Measurements from ENCODE around the gene PLAC8L1.
A peak's percentile ranks its signal among the peaks of the same experiment; 100 is the strongest.
"Not testable (repeated sequence)": the region's sequence is repeated elsewhere in the genome, so short reads cannot be mapped to it uniquely, and the experiment has no call there.

The PLAC8L1 gene

DNA sequence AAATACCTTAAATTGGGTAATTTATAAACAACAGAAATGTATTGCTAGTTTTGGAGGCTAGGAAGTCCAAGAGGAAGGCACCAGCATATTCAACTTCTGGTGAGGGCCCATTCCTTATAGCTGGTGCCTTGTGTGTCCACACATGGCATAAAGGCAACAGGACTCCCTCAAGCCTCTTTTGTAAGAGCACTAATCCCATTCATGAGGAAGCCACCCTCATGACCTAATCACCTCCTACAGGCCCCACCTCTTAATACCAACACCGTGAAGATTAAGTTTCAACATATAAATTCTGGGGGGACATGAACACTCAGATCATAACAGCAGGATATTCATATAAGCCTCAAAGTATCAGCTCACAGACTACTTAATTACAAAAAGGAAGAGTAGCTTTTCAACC lies 4.0 kb upstream of the PLAC8L1 start:
- H3K4me3 ChIP-seq (ENCODE audit: insufficient read depth in 1 of 2, low read depth in 1 of 2, low read length in 2 of 2), result no peak overlapping the region
- WGBS, result 97% methylated on average over 1 of the region's 1 CpG
- H3K9me3 ChIP-seq (ENCODE audit: control insufficient read depth, low read length), result no peaks in the 10 kb centered on the region
- no peak overlapping the region for H4K8ac ChIP-seq (ENCODE audit: low read length)
- peaks cover 5 to 42% of the 10 kb centered on the region in 2 experiments for H3K36me3 ChIP-seq (ENCODE audit: control insufficient read depth in 1 of 2, insufficient read depth in 2 of 2, low read depth in 1 of 2, low read length in 2 of 2)
- no peak overlapping the region for H2BK5ac ChIP-seq (ENCODE audit: low read depth, low read length, poor library complexity, severe bottlenecking)
- H3K9ac ChIP-seq (ENCODE audit: low read length), result no peak overlapping the region
- H3K18ac ChIP-seq (ENCODE audit: low read depth in 1 of 2, low read length in 2 of 2), result no peak overlapping the region
- H2AK5ac ChIP-seq (ENCODE audit: low read length, severe bottlenecking), result no peak overlapping the region
- H2BK12ac ChIP-seq (ENCODE audit: low read length in 2 of 2), result no peak overlapping the region
- H3K4me1 ChIP-seq (ENCODE audit: control insufficient read depth, insufficient read depth, low read depth, low read length), result no peaks in the 10 kb centered on the region
- H3K27ac ChIP-seq (ENCODE audit: low read length, poor library complexity, severe bottlenecking), result no peak overlapping the region
- no peak overlapping the region for H2AFZ ChIP-seq (ENCODE audit: low read depth, low read length)
- no peak overlapping the region for H3K4ac ChIP-seq (ENCODE audit: low read depth in 1 of 2, low read length in 2 of 2)
- H3K27me3 ChIP-seq (ENCODE audit: control insufficient read depth in 1 of 2, insufficient read depth in 1 of 2, low read length in 2 of 2), result no peaks in the 10 kb centered on the region
- H3K4me2 ChIP-seq (ENCODE audit: low read length, poor library complexity, severe bottlenecking), result no peak overlapping the region
- no peak overlapping the region for H2BK15ac ChIP-seq (ENCODE audit: low read depth, poor library complexity, severe bottlenecking)
- no peaks in the 10 kb centered on the region for H3K79me1 ChIP-seq (replicated peaks; ENCODE audit: low read length, poor library complexity, severe bottlenecking)
- H4K91ac ChIP-seq (ENCODE audit: low read length), result no peak overlapping the region
- no peak for DNase-seq
- H2BK120ac ChIP-seq (ENCODE audit: low read depth, low read length), result no peak overlapping the region
- H3K14ac ChIP-seq (ENCODE audit: low read length in 2 of 2), result no peak overlapping the region
- H3K23ac ChIP-seq (ENCODE audit: low read length in 2 of 2), result no peak overlapping the region

DNA sequence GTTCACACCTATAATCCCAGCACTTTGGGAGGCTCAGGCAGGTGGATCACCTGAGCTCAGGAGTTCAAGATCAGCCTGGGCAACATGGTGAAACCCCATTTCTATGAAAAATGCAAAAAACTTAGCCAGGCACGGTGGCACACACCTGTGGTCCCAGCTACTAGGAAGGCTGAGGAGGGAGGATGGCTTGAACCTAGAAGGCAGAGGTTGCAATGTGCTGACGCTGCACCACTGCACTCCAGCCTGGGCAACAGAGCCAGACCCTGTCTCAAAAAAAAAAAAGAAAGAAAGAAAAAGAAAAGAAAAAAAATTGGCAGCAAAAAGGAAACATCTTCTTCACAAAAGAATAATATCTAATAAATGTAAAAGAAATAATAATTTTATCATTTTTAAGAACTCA lies 3.5 kb upstream of the PLAC8L1 start:
- not testable (repeated sequence) for H3K27me3 ChIP-seq (ENCODE audit: control insufficient read depth in 1 of 2, insufficient read depth in 1 of 2, low read length in 2 of 2); H3K9ac ChIP-seq (ENCODE audit: low read length); H4K8ac ChIP-seq (ENCODE audit: low read length); H2BK15ac ChIP-seq (ENCODE audit: low read depth, poor library complexity, severe bottlenecking); H4K91ac ChIP-seq (ENCODE audit: low read length); H3K4me2 ChIP-seq (ENCODE audit: low read length, poor library complexity, severe bottlenecking); H3K4me1 ChIP-seq (ENCODE audit: control insufficient read depth, insufficient read depth, low read depth, low read length); H3K4me3 ChIP-seq (ENCODE audit: insufficient read depth in 1 of 2, low read depth in 1 of 2, low read length in 2 of 2); H3K23ac ChIP-seq (ENCODE audit: low read length in 2 of 2); DNase-seq; H3K14ac ChIP-seq (ENCODE audit: low read length in 2 of 2); H2BK120ac ChIP-seq (ENCODE audit: low read depth, low read length); H3K27ac ChIP-seq (ENCODE audit: low read length, poor library complexity, severe bottlenecking); H3K18ac ChIP-seq (ENCODE audit: low read depth in 1 of 2, low read length in 2 of 2); H2BK5ac ChIP-seq (ENCODE audit: low read depth, low read length, poor library complexity, severe bottlenecking); H3K79me1 ChIP-seq (replicated peaks; ENCODE audit: low read length, poor library complexity, severe bottlenecking); H2AK5ac ChIP-seq (ENCODE audit: low read length, severe bottlenecking); H3K4ac ChIP-seq (ENCODE audit: low read depth in 1 of 2, low read length in 2 of 2); H2AFZ ChIP-seq (ENCODE audit: low read depth, low read length); H2BK12ac ChIP-seq (ENCODE audit: low read length in 2 of 2); H3K9me3 ChIP-seq (ENCODE audit: control insufficient read depth, low read length)
- H3K36me3 ChIP-seq (ENCODE audit: control insufficient read depth in 1 of 2, insufficient read depth in 2 of 2, low read depth in 1 of 2, low read length in 2 of 2), result peaks cover 3 to 40% of the 10 kb centered on the region in 2 experiments
- WGBS, result 88% methylated on average over 1 of the region's 2 CpGs

- DNase-seq, result peak; percentile 4
- Histone ChIP-seq H3K4ac (ENCODE audit: low read depth in 1 of 2, low read length in 2 of 2) (no peak overlapping the region), H4K91ac (ENCODE audit: low read length) (no peak overlapping the region), H3K23ac (ENCODE audit: low read length in 2 of 2) (no peak overlapping the region), H3K9ac (ENCODE audit: low read length) (no peak overlapping the region), H2BK15ac (ENCODE audit: low read depth, poor library complexity, severe bottlenecking) (no peak overlapping the region), H3K79me1 (replicated peaks; ENCODE audit: low read length, poor library complexity, severe bottlenecking) (no peaks in the 10 kb centered on the region), H3K18ac (ENCODE audit: low read depth in 1 of 2, low read length in 2 of 2) (no peak overlapping the region), H2AK5ac (ENCODE audit: low read length, severe bottlenecking) (no peak overlapping the region), H2BK5ac (ENCODE audit: low read depth, low read length, poor library complexity, severe bottlenecking) (no peak overlapping the region), H2AFZ (ENCODE audit: low read depth, low read length) (no peak overlapping the region), H2BK120ac (ENCODE audit: low read depth, low read length) (no peak overlapping the region), H3K14ac (ENCODE audit: low read length in 2 of 2) (no peak overlapping the region), H3K4me1 (ENCODE audit: control insufficient read depth, insufficient read depth, low read depth, low read length) (no peaks in the 10 kb centered on the region), H3K27me3 (ENCODE audit: control insufficient read depth in 1 of 2, insufficient read depth in 1 of 2, low read length in 2 of 2) (no peaks in the 10 kb centered on the region), H4K8ac (ENCODE audit: low read length) (no peak overlapping the region), H3K27ac (ENCODE audit: low read length, poor library complexity, severe bottlenecking) (no peak overlapping the region), H3K4me2 (ENCODE audit: low read length, poor library complexity, severe bottlenecking) (no peak overlapping the region), H3K9me3 (ENCODE audit: control insufficient read depth, low read length) (no peaks in the 10 kb centered on the region), H2BK12ac (ENCODE audit: low read length in 2 of 2) (no peak overlapping the region), H3K4me3 (ENCODE audit: insufficient read depth in 1 of 2, low read depth in 1 of 2, low read length in 2 of 2) (no peak overlapping the region), H3K36me3 (ENCODE audit: control insufficient read depth in 1 of 2, insufficient read depth in 2 of 2, low read depth in 1 of 2, low read length in 2 of 2) (peaks cover under 1 to 31% of the 10 kb centered on the region in 2 experiments)
- 82% methylated on average over 1 of the region's 1 CpG for WGBS
Measured at GRCh38 chr5:146107901-146108300, 2.5 kb upstream of the PLAC8L1 start.

DNA sequence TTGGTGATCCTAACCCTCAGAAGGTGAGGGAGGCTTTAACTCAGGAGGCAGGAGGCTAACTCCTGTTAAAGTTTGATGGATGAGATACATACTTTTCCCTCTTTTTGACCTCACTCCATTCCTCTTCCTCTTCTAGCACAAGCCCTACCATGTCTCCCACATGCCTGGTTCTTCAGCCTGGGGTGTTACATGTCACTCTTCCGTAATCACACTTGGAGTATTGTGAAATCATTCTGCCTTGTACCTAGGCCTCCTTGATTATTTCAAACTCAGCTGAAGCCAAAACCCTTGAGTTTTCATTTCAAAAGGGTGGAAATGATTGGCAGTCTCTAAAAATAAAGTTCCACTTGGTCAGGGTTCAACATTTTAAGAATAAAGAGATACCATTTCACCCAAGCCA lies 1.8 kb downstream of the PLAC8L1 start:
- WGBS, result 67% methylated on average over 1 of the region's 1 CpG
- Histone ChIP-seq H3K9ac (ENCODE audit: low read length) (no peak overlapping the region), H2BK120ac (ENCODE audit: low read depth, low read length) (no peak overlapping the region)

More for the DNA sequence above, 1.8 kb downstream of the PLAC8L1 start:
- Histone ChIP-seq H3K9me3 (ENCODE audit: control insufficient read depth, low read length) (no peaks in the 10 kb centered on the region), H3K4me1 (ENCODE audit: control insufficient read depth, insufficient read depth, low read depth, low read length) (no peaks in the 10 kb centered on the region), H4K91ac (ENCODE audit: low read length) (no peak overlapping the region), H3K27me3 (ENCODE audit: control insufficient read depth in 1 of 2, insufficient read depth in 1 of 2, low read length in 2 of 2) (no peaks in the 10 kb centered on the region), H3K18ac (ENCODE audit: low read depth in 1 of 2, low read length in 2 of 2) (no peak overlapping the region), H3K4me3 (ENCODE audit: insufficient read depth in 1 of 2, low read depth in 1 of 2, low read length in 2 of 2) (no peak overlapping the region), H2AFZ (ENCODE audit: low read depth, low read length) (no peak overlapping the region), H3K4ac (ENCODE audit: low read depth in 1 of 2, low read length in 2 of 2) (no peak overlapping the region), H3K14ac (ENCODE audit: low read length in 2 of 2) (no peak overlapping the region), H2BK5ac (ENCODE audit: low read depth, low read length, poor library complexity, severe bottlenecking) (no peak overlapping the region), H3K36me3 (ENCODE audit: control insufficient read depth in 1 of 2, insufficient read depth in 2 of 2, low read depth in 1 of 2, low read length in 2 of 2) (peaks cover 0 to 14% of the 10 kb centered on the region in 2 experiments), H3K27ac (ENCODE audit: low read length, poor library complexity, severe bottlenecking) (no peak overlapping the region), H3K79me1 (replicated peaks; ENCODE audit: low read length, poor library complexity, severe bottlenecking) (no peaks in the 10 kb centered on the region), H2BK12ac (ENCODE audit: low read length in 2 of 2) (no peak overlapping the region), H4K8ac (ENCODE audit: low read length) (no peak overlapping the region), H2AK5ac (ENCODE audit: low read length, severe bottlenecking) (no peak overlapping the region), H3K23ac (ENCODE audit: low read length in 2 of 2) (no peak overlapping the region), H2BK15ac (ENCODE audit: low read depth, poor library complexity, severe bottlenecking) (no peak overlapping the region), H3K4me2 (ENCODE audit: low read length, poor library complexity, severe bottlenecking) (no peak overlapping the region)
- DNase-seq, result no peak
